Measurements from ENCODE around the gene HS3ST3B1.

DNA sequence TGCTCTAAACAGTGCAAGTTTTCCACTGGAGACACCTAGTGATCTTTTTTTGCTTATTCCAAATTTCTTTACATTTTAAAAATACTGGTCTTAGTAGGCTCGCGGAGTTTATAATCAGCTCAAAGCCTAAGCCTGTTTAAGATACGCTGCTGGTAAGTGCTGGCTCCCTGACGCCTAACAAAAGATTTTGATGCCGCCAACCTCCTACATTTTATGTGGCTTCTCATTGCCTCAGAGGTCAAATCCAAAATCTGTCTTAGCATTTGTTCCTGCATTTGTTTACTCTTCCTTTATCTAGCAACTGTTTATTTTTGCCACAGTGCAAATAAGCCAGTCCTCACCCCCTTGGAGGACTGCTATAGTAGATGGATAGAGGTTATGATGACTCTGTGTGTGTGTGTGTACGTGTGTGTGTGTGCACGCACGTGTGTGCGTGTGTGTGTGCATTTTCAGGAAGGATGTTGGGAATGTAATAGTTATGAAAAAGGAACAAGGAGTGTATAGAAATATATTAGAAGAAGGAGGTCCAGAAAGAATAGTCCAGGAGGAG lies 24.8 kb downstream of the HS3ST3B1 start:
- TF ChIP-seq, protein P1, sequence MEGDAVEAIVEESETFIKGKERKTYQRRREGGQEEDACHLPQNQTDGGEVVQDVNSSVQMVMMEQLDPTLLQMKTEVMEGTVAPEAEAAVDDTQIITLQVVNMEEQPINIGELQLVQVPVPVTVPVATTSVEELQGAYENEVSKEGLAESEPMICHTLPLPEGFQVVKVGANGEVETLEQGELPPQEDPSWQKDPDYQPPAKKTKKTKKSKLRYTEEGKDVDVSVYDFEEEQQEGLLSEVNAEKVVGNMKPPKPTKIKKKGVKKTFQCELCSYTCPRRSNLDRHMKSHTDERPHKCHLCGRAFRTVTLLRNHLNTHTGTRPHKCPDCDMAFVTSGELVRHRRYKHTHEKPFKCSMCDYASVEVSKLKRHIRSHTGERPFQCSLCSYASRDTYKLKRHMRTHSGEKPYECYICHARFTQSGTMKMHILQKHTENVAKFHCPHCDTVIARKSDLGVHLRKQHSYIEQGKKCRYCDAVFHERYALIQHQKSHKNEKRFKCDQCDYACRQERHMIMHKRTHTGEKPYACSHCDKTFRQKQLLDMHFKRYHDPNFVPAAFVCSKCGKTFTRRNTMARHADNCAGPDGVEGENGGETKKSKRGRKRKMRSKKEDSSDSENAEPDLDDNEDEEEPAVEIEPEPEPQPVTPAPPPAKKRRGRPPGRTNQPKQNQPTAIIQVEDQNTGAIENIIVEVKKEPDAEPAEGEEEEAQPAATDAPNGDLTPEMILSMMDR (IDR thresholded peaks at IDR 0.05; ENCODE audit: insufficient read depth, low read depth, low read length): no peak
- TF ChIP-seq EZH2 (IDR thresholded peaks at IDR 0.05; ENCODE audit: insufficient read depth, low read length): no peak

Data from astrocyte (in vitro differentiated cells and primary cell).